SU-DHL-6 (cell line): ENCODE results near the gene GPR160.

ENCODE experiments used
- H2AFZ ChIP-seq: fragments of 200-600 bp; sonication (generic); 2 replicates; pipeline ENCODE4 v1.6.1; 2014; ENCODE audit warnings: low read depth, mild to moderate bottlenecking, moderate library complexity, mixed read lengths, antibody characterized with exemption, low read length; ENCODE audit not compliant: severe bottlenecking
- H3F3A ChIP-seq: fragments of 200-600 bp; shearing (Covaris generic); 2 replicates; pipeline ENCODE4 v1.6.0; 2016; ENCODE audit warnings: antibody characterized with exemption, mild to moderate bottlenecking; ENCODE audit not compliant: insufficient read depth
- H3K27ac ChIP-seq: fragments of 200-600 bp; sonication (generic); 2 replicates; pipeline ENCODE4 v1.5.1; 2016; ENCODE audit warnings: low read depth, mild to moderate bottlenecking, low read length, moderate library complexity, mixed read lengths
- H3K27me3 ChIP-seq: fragments of 200-600 bp; sonication (generic), shearing (Covaris generic); 2 replicates; pipeline ENCODE4 v1.6.0; 2014; ENCODE audit warnings: mild to moderate bottlenecking, low read length
- H3K36me3 ChIP-seq: fragments of 200-600 bp; sonication (generic); 2 replicates; pipeline ENCODE4 v1.6.1; 2014; ENCODE audit warnings: mild to moderate bottlenecking, low read length, mixed read lengths
- H3K4me2 ChIP-seq: fragments of 300-600, 200-600 bp; shearing (Covaris generic), sonication (generic); 2 replicates; pipeline ENCODE4 v1.6.0; 2014; ENCODE audit warnings: low read length, low read depth, mild to moderate bottlenecking; ENCODE audit not compliant: poor library complexity, severe bottlenecking
- H3K4me3 ChIP-seq: fragments of 200-600 bp; sonication (generic); 2 replicates; pipeline ENCODE4 v1.5.1; 2014; ENCODE audit warnings: antibody characterized with exemption, low read length, mild to moderate bottlenecking, mixed read lengths; ENCODE audit not compliant: insufficient read depth, poor library complexity, severe bottlenecking
- H3K79me2 ChIP-seq: fragments of 200-600 bp; sonication (generic); 2 replicates; pipeline ENCODE4 v1.6.1; 2014; ENCODE audit warnings: mild to moderate bottlenecking, low read length, moderate library complexity; ENCODE audit not compliant: insufficient read depth
- H3K9ac ChIP-seq: fragments of 200-600 bp; sonication (generic); 2 replicates; pipeline ENCODE4 v1.7.0; 2014; ENCODE audit warnings: mild to moderate bottlenecking, low read length
- H3K9me2 ChIP-seq: fragments of 200-600 bp; sonication (generic); replicated peaks from 2 replicates; pipeline ENCODE4 v1.6.1; 2014; ENCODE audit warnings: low read length; ENCODE audit not compliant: insufficient read depth
- H3K9me3 ChIP-seq: fragments of 200-600 bp; sonication (generic); 2 replicates; pipeline ENCODE4 v1.6.1; 2014; ENCODE audit warnings: low read length, mixed read lengths; ENCODE audit not compliant: insufficient read depth
- H4K20me1 ChIP-seq: fragments of 200-600 bp; sonication (generic); 2 replicates; pipeline ENCODE4 v1.6.1; 2014; ENCODE audit warnings: low read depth, mild to moderate bottlenecking, antibody characterized with exemption, low read length, moderate library complexity, mixed read lengths
- EZH2phosphoT487 ChIP-seq: fragments of 200-600 bp; sonication (generic), shearing (Covaris generic); conservative IDR thresholded peaks from 2 replicates; pipeline ENCODE4 v1.6.1; 2018; ENCODE audit warnings: mild to moderate bottlenecking, antibody characterized with exemption, low read length, moderate library complexity, mixed read lengths
- TF ChIP-seq, protein P1 (sequence below): fragments of 200-600 bp; sonication (generic); IDR thresholded peaks from one replicate; pipeline ENCODE4 v1.5.1; 2017; ENCODE audit warnings: antibody characterized with exemption, mild to moderate bottlenecking, low read length, moderate library complexity; ENCODE audit not compliant: insufficient read depth, poor library complexity, severe bottlenecking

Gene GPR160

DNA sequence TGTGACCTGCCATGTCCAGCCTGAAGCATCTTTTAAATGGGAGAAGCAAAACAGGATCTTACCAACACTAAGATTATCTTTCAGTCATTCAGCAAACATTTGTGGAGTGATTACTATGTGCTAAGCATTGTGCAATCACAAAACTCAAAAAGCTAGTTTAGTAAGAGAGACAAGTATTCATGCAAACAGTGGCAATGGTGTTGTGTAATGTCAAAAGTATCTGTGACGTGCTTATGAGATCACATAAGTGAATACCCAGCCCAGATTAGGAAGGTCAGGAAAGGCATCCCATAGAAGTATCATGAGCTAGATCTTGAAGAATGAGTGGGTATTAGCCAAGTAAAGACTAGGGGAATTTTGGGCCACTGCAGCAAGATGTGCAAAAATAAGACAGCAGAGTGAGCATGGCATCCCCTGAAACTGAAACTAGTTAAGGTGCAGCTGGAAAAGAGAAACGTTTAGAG lies 39.1 kb upstream of the GPR160 start:
- Histone ChIP-seq H3K9ac (no peak overlapping the region), H3K4me3 (no peak overlapping the region), H3F3A (peaks cover 70% of the 10 kb centered on the region), H3K36me3 (peaks cover 34% of the 10 kb centered on the region), H2AFZ (no peak overlapping the region), H3K27ac (peak overlapping the region; percentile 8; the same call in 1 of the 2 replicates), H4K20me1 (no peaks in the 10 kb centered on the region), H3K9me2 (no peaks in the 10 kb centered on the region), H3K4me2 (no peak overlapping the region), H3K27me3 (no peaks in the 10 kb centered on the region), H3K9me3 (no peaks in the 10 kb centered on the region), H3K79me2 (no peaks in the 10 kb centered on the region)
- TF ChIP-seq, protein P1, sequence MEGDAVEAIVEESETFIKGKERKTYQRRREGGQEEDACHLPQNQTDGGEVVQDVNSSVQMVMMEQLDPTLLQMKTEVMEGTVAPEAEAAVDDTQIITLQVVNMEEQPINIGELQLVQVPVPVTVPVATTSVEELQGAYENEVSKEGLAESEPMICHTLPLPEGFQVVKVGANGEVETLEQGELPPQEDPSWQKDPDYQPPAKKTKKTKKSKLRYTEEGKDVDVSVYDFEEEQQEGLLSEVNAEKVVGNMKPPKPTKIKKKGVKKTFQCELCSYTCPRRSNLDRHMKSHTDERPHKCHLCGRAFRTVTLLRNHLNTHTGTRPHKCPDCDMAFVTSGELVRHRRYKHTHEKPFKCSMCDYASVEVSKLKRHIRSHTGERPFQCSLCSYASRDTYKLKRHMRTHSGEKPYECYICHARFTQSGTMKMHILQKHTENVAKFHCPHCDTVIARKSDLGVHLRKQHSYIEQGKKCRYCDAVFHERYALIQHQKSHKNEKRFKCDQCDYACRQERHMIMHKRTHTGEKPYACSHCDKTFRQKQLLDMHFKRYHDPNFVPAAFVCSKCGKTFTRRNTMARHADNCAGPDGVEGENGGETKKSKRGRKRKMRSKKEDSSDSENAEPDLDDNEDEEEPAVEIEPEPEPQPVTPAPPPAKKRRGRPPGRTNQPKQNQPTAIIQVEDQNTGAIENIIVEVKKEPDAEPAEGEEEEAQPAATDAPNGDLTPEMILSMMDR = no peak
- no peak for TF ChIP-seq EZH2phosphoT487

DNA sequence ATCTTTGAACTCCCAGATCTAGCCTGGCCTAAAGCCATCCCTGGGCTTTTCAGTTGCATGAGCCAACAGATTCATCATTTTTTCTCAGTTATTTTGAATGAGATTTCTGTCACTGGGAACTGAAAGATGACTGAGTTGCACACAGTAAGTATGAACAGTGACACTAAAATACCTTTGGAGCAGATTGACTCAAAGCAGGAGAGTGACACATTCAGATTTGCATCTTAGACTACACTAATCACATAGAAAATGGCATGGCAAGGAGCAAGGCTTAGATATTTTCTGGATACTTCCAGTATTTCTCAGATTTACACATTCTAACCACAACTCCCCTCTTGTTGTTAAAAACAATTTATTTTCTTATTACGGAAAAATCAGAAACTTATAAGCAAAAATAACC lies 38.4 kb upstream of the GPR160 start:
- no peak overlapping the region for H3K4me3 ChIP-seq
- peaks cover 62% of the 10 kb centered on the region for H3F3A ChIP-seq
- no peaks in the 10 kb centered on the region for H3K9me3 ChIP-seq
- TF ChIP-seq, protein P1 = no peak
- no peak for TF ChIP-seq EZH2phosphoT487
- H3K79me2 ChIP-seq = no peaks in the 10 kb centered on the region
- peaks cover 26% of the 10 kb centered on the region for H3K36me3 ChIP-seq
- H3K27me3 ChIP-seq = no peaks in the 10 kb centered on the region
- H3K9ac ChIP-seq = no peak overlapping the region
- no peaks in the 10 kb centered on the region for H3K9me2 ChIP-seq
- no peaks in the 10 kb centered on the region for H4K20me1 ChIP-seq
- H2AFZ ChIP-seq = no peak overlapping the region
- peak overlapping the region; percentile 8; the same call in 1 of the 2 replicates for H3K27ac ChIP-seq
- H3K4me2 ChIP-seq = no peak overlapping the region

DNA sequence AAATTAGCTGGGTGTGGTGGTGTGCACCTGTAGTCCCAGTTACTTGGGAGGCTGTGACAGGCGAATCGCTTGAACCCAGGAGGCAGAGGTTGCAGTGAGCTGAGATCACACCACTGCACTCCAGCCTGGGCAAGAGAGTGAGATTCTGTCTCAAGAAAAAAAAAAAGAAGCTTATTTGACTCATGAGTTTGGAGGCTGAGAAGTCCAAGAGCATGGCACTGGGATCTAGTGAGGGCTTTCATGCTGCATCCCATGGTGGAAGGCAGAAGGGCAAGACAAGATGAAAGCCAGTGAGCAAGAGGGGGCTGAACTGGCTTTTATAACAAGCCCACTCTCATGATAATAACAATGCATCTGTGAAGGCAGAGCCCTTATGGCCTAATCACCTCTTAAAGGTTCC lies 37.7 kb upstream of the GPR160 start:
- H2AFZ ChIP-seq = no peak overlapping the region
- H3K9me3 ChIP-seq = no peaks in the 10 kb centered on the region
- no peaks in the 10 kb centered on the region for H3K27me3 ChIP-seq
- no peak overlapping the region for H3K4me3 ChIP-seq
- peaks cover 56% of the 10 kb centered on the region for H3F3A ChIP-seq
- no peak overlapping the region for H3K9ac ChIP-seq
- no peak overlapping the region for H3K27ac ChIP-seq
- no peaks in the 10 kb centered on the region for H3K9me2 ChIP-seq
- H3K4me2 ChIP-seq = no peak overlapping the region
- H3K79me2 ChIP-seq = no peaks in the 10 kb centered on the region
- no peaks in the 10 kb centered on the region for H4K20me1 ChIP-seq
- TF ChIP-seq, protein P1 = no peak
- peaks cover 20% of the 10 kb centered on the region for H3K36me3 ChIP-seq
